ENCODE measurements around the gene DCST1. TPM values are rescaled to one million over a fixed set of nuclear protein-coding genes. Genes with fewer than 3 reads are reported as not detected.

DCST1 gene
- total RNA-seq, 1 experiment from 2014 or later: not detected

DNA sequence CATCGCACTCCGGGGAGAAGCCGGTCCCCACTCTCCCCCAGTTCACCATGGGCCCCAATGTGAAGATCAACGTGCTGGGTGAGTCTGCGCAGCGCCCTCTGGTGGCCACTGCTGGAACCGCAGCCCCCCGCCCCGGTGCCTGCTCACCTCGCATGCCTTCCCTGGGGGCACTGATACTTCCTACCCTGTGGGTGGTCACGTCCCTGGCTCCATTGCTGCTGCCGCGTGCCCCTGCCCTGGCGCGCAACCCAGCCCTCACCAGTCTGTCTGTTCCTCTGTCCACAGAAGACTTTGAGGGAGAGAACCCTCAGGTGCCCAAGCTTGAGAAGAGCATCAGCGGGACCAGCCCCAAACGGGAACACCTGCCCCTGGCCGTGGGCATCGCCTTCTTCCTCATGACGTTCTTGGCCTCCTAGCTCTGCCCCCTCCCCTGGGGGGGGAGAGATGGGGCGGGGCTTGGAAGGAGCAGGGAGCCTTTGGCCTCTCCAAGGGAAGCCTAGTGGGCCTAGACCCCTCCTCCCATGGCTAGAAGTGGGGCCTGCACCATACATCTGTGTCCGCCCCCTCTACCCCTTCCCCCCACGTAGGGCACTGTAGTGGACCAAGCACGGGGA, 52.6 kb downstream of the DCST1 start:
- Histone ChIP-seq H3K4me3 (no peak overlapping the region), H3K9me3 (replicated peaks) (no peaks in the 10 kb centered on the region), H3K36me3 (no peaks in the 10 kb centered on the region), H3K27ac (no peak overlapping the region), H3K27me3 (replicated peaks) (peaks cover 28% of the 10 kb centered on the region), H3K4me1 (replicated peaks) (peaks cover 40% of the 10 kb centered on the region)
- peak; percentile 57 to 73 for DNase-seq (ENCODE audit: low read depth in 1 of 2, low spot score in 2 of 2)

DNA sequence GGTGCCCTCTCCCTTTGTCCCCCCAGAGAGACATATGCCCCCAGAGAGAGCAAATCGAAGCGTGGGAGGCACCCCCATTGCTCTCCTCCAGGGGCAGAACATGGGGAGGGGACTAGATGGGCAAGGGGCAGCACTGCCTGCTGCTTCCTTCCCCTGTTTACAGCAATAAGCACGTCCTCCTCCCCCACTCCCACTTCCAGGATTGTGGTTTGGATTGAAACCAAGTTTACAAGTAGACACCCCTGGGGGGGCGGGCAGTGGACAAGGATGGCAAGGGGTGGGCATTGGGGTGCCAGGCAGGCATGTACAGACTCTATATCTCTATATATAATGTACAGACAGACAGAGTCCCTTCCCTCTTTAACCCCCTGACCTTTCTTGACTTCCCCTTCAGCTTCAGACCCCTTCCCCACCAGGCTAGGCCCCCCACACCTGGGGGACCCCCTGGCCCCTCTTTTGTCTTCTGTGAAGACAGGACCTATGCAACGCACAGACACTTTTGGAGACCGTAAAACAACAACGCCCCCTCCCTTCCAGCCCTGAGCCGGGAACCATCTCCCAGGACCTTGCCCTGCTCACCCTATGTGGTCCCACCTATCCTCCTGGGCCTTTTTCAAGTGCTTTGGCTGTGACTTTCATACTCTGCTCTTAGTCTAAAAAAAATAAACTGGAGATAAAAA, 53.4 kb downstream of the DCST1 start:
- Histone ChIP-seq H3K9me3 (replicated peaks) (no peaks in the 10 kb centered on the region), H3K4me3 (no peak overlapping the region), H3K36me3 (no peaks in the 10 kb centered on the region), H3K27ac (no peak overlapping the region), H3K4me1 (replicated peaks) (peaks cover 38% of the 10 kb centered on the region), H3K27me3 (replicated peaks) (peaks cover 21% of the 10 kb centered on the region)
- no peak for DNase-seq (ENCODE audit: low read depth in 1 of 2, low spot score in 2 of 2)

DNA sequence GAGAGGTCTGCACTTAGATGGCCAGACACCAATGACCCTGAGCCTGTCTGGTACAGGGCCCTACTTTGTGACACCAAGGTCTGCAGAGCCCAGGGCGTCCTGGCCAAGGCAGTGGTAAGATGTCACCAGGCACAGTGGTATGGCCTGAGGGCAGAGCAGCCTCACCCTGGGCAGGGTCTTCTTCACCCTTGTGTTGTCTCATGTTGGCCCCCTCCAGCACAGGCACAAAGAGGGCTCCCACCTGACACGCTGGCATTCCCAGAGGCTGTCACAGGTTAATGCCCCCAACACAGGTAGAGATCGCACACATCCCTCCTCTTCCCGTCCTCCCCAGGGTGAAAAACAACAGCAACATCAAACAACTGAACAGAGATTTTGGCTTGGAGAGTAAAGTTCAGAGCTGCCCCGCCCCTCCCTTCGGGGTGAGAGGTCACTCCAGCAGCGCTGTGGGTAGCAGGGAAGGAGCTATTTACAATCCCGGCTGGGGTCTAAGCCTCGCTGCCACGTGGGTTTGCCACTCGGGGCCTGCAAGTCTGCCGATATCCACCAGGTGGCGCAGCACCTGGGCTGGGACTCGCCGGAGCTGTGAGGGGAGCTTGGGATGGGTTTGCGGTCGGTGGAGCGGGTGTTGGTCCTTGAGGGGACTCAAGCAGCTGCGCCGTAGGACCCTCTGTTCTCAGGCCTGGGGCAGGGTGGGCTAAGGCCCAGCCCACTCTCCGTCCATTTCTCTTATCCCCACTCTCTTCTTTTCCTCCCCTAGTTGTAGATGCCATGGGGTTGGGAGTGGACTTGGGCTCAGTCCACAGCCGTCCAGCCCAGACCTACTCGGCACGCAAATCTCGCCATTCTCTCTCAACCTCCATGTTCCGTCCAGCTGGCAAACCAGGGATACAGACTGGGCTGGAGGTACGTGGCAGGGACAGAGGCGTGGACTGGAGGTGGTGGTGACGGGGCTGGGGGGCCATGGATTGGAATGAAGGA, 57.7 kb downstream of the DCST1 start:
- peak; percentile 63 to 81 for DNase-seq (ENCODE audit: low read depth in 1 of 2, low spot score in 2 of 2)
- Histone ChIP-seq H3K27me3 (replicated peaks) (peaks cover 9% of the 10 kb centered on the region), H3K9me3 (replicated peaks) (no peaks in the 10 kb centered on the region), H3K4me1 (replicated peaks) (peaks cover 27% of the 10 kb centered on the region), H3K36me3 (no peaks in the 10 kb centered on the region), H3K4me3 (no peak overlapping the region), H3K27ac (no peak overlapping the region)

DNA sequence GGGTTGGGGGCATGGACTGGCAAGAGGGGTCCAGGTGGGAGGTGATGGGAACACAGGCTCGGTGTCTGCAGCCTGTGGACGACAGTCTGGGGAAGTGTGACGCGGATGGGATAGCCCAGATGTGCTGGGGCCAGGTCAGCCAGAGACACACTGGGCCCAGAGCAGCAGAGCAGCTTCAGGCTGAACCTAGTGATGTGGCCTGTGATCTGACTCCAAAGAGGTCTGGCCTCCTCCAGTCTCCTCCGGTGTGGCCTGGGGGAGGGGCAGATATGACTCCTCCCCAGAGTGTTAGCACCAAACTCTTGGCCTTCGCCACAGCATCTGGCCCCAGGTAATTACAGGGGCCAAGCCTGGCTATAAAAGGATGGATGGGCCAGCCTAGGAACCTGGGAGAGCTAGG, 58.5 kb downstream of the DCST1 start:
- no peak overlapping the region for H3K4me3 ChIP-seq
- no peaks in the 10 kb centered on the region for H3K9me3 ChIP-seq (replicated peaks)
- DNase-seq (ENCODE audit: low read depth in 1 of 2, low spot score in 2 of 2): no peak
- H3K27ac ChIP-seq: no peak overlapping the region
- no peaks in the 10 kb centered on the region for H3K36me3 ChIP-seq
- H3K27me3 ChIP-seq (replicated peaks): peaks cover 9% of the 10 kb centered on the region
- peaks cover 19% of the 10 kb centered on the region for H3K4me1 ChIP-seq (replicated peaks)

GRCh38 chr1:155092641-155093040, 59.0 kb downstream of the DCST1 start:
- no peak for DNase-seq (ENCODE audit: low read depth in 1 of 2, low spot score in 2 of 2)
- Histone ChIP-seq H3K27ac (no peak overlapping the region), H3K9me3 (replicated peaks) (no peaks in the 10 kb centered on the region), H3K4me3 (no peak overlapping the region), H3K27me3 (replicated peaks) (peaks cover 9% of the 10 kb centered on the region), H3K36me3 (no peaks in the 10 kb centered on the region), H3K4me1 (replicated peaks) (peaks cover 14% of the 10 kb centered on the region)

DNA sequence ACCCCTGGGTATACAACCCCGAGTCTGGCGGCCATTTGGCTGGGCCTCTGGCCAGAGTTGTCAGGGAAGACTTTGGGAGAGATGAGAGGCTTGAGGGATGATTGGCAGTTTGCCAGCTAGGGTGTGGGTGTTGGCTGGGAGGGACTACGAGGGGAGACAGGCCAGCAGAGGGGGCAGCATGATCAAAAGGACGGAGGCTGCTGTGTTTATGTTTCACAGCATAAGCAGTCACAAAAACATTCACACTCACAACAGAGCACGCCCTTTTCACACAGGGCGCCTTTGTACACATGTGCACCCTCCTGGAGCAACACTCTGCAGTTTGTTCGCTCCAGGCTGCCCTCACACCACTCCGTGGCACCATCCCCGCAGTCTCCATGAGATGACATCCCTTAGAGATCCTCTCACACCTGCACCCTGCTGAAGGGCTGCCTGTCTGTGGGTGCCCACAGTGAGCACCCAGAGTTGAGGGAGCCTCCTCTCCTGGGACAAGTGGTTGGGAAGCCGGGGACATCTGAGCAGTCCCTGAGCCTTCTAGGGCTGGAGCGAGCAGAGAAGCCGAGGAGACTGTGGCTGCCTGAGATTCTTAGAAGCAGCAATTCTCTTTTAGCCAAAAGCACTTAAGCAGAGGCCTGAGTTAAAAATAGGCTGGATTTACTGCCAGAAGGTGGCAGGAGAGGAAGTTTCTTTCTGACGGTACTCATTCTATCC, 60.4 kb downstream of the DCST1 start:
- H3K36me3 ChIP-seq: no peaks in the 10 kb centered on the region
- peaks cover 9% of the 10 kb centered on the region for H3K27me3 ChIP-seq (replicated peaks)
- peaks cover 14% of the 10 kb centered on the region for H3K4me1 ChIP-seq (replicated peaks)
- H3K4me3 ChIP-seq: no peak overlapping the region
- no peaks in the 10 kb centered on the region for H3K9me3 ChIP-seq (replicated peaks)
- no peak overlapping the region for H3K27ac ChIP-seq
- no peak for DNase-seq (ENCODE audit: low read depth in 1 of 2, low spot score in 2 of 2)

- no peak for DNase-seq (ENCODE audit: low read depth in 1 of 2, low spot score in 2 of 2)
- Histone ChIP-seq H3K4me3 (no peak overlapping the region), H3K27ac (no peak overlapping the region), H3K9me3 (replicated peaks) (no peaks in the 10 kb centered on the region), H3K27me3 (replicated peaks) (peaks cover 9% of the 10 kb centered on the region), H3K36me3 (no peaks in the 10 kb centered on the region), H3K4me1 (replicated peaks) (peaks cover 14% of the 10 kb centered on the region)
These were observed 61.0 kb downstream of the DCST1 start for GRCh38 chr1:155094622-155094948.

- Histone ChIP-seq H3K4me3 (no peak overlapping the region), H3K27me3 (replicated peaks) (peaks cover 9% of the 10 kb centered on the region), H3K9me3 (replicated peaks) (no peaks in the 10 kb centered on the region), H3K27ac (no peak overlapping the region), H3K4me1 (replicated peaks) (no peaks in the 10 kb centered on the region), H3K36me3 (no peaks in the 10 kb centered on the region)
- no peak for DNase-seq (ENCODE audit: low read depth in 1 of 2, low spot score in 2 of 2)
These were observed 65.7 kb downstream of the DCST1 start for GRCh38 chr1:155099331-155099730.

Other genes with a start within 250 kb of the DCST1 start
- gene KCNN3, start 163.5 kb upstream of the DCST1 start, total RNA-seq (2014; rRNA removed; shearing (Covaris generic)): not detected in 2 replicates
- 0.41 and 4.7 TPM in 2 replicates for gene PMVK, start 97.1 kb upstream of the DCST1 start, total RNA-seq (2014; rRNA removed; shearing (Covaris generic))
- gene PBXIP1, start 77.7 kb upstream of the DCST1 start, total RNA-seq (2014; rRNA removed; shearing (Covaris generic)): 25.2 and 30.2 TPM in 2 replicates
- gene PYGO2, start 72.0 kb upstream of the DCST1 start, total RNA-seq (2014; rRNA removed; shearing (Covaris generic)): 18.0 and 20.0 TPM in 2 replicates
- gene SHC1, start 63.1 kb upstream of the DCST1 start, total RNA-seq (2014; rRNA removed; shearing (Covaris generic)): 101 and 155 TPM in 2 replicates
- gene CKS1B, start 59.1 kb upstream of the DCST1 start, total RNA-seq (2014; rRNA removed; shearing (Covaris generic)): 290 and 338 TPM in 2 replicates
- 15.4 and 23.7 TPM in 2 replicates for gene FLAD1, start 50.5 kb upstream of the DCST1 start, total RNA-seq (2014; rRNA removed; shearing (Covaris generic))
- not detected in 2 replicates for gene LENEP, start 40.2 kb upstream of the DCST1 start, total RNA-seq (2014; rRNA removed; shearing (Covaris generic))
- gene ZBTB7B, start 31.0 kb upstream of the DCST1 start, total RNA-seq (2014; rRNA removed; shearing (Covaris generic)): 15.3 and 24.5 TPM in 2 replicates
- not detected in 2 replicates for gene DCST2, start within 50 bp of the DCST1 start, total RNA-seq (2014; rRNA removed; shearing (Covaris generic))
- gene ADAM15, start 17.5 kb downstream of the DCST1 start, total RNA-seq (2014; rRNA removed; shearing (Covaris generic)): 27.0 and 32.0 TPM in 2 replicates
- gene EFNA4, start 29.9 kb downstream of the DCST1 start, total RNA-seq (2014; rRNA removed; shearing (Covaris generic)): 4.7 and 4.8 TPM in 2 replicates
- gene EFNA3, start 45.0 kb downstream of the DCST1 start, total RNA-seq (2014; rRNA removed; shearing (Covaris generic)): 0.21 and 0.85 TPM in 2 replicates
- 0.89 and 0.91 TPM in 2 replicates for gene EFNA1, start 94.1 kb downstream of the DCST1 start, total RNA-seq (2014; rRNA removed; shearing (Covaris generic))
- 9.9 and 23.4 TPM in 2 replicates for gene SLC50A1, start 102.0 kb downstream of the DCST1 start, total RNA-seq (2014; rRNA removed; shearing (Covaris generic))
- 40.7 and 76.6 TPM in 2 replicates for gene DPM3, start 106.7 kb downstream of the DCST1 start, total RNA-seq (2014; rRNA removed; shearing (Covaris generic))
- 61.7 and 94.8 TPM in 2 replicates for gene KRTCAP2, start 139.5 kb downstream of the DCST1 start, total RNA-seq (2014; rRNA removed; shearing (Covaris generic))
- 0.21 and 1.1 TPM in 2 replicates for gene TRIM46, start 140.0 kb downstream of the DCST1 start, total RNA-seq (2014; rRNA removed; shearing (Covaris generic))
- gene THBS3, start 174.1 kb downstream of the DCST1 start, total RNA-seq (2014; rRNA removed; shearing (Covaris generic)): 3.2 and 5.4 TPM in 2 replicates
- gene MTX1, start 174.9 kb downstream of the DCST1 start, total RNA-seq (2014; rRNA removed; shearing (Covaris generic)): 69.7 and 86.0 TPM in 2 replicates
- 3.7 and 11.9 TPM in 2 replicates for gene ENTREP3, start 221.7 kb downstream of the DCST1 start, total RNA-seq (2014; rRNA removed; shearing (Covaris generic))
- gene SCAMP3, start 228.5 kb downstream of the DCST1 start, total RNA-seq (2014; rRNA removed; shearing (Covaris generic)): 54.6 and 55.9 TPM in 2 replicates
- 13.0 and 13.7 TPM in 2 replicates for gene CLK2, start 239.7 kb downstream of the DCST1 start, total RNA-seq (2014; rRNA removed; shearing (Covaris generic))
- 0.97 and 2.5 TPM in 2 replicates for gene HCN3, start 243.6 kb downstream of the DCST1 start, total RNA-seq (2014; rRNA removed; shearing (Covaris generic))